ENCODE results near the gene CACNG5.

DNA sequence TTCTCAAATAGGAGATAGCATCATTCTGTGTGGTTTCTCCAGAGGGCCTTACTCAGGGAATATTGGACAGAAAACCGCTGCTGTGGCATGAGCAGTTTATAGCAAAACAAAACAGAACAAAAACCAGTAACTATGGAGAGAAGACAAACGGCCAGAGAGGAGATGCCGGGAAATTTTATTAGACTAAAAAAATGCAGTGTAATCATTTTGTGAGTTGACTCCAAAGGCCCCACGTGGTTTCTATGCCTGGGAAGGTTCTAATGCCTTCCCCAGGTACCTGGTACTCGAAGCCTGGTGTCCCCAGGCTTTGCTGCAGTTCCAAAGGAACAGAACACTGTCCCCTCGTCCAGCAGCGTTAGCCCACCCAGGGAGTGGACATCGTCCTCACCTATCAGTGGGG, 12.9 kb upstream of the CACNG5 start:
- TF ChIP-seq, protein P1, sequence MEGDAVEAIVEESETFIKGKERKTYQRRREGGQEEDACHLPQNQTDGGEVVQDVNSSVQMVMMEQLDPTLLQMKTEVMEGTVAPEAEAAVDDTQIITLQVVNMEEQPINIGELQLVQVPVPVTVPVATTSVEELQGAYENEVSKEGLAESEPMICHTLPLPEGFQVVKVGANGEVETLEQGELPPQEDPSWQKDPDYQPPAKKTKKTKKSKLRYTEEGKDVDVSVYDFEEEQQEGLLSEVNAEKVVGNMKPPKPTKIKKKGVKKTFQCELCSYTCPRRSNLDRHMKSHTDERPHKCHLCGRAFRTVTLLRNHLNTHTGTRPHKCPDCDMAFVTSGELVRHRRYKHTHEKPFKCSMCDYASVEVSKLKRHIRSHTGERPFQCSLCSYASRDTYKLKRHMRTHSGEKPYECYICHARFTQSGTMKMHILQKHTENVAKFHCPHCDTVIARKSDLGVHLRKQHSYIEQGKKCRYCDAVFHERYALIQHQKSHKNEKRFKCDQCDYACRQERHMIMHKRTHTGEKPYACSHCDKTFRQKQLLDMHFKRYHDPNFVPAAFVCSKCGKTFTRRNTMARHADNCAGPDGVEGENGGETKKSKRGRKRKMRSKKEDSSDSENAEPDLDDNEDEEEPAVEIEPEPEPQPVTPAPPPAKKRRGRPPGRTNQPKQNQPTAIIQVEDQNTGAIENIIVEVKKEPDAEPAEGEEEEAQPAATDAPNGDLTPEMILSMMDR (IDR thresholded peaks at IDR 0.05) = no peak
- TF ChIP-seq EZH2 (IDR thresholded peaks at IDR 0.05; ENCODE audit: borderline replicate concordance, insufficient read depth, low read depth, low read length, poor library complexity, severe bottlenecking) = no peak
